Coronary artery (tissue), 2 donors: ENCODE measurements around the gene IKZF1.
A peak's percentile ranks its signal among the peaks of the same experiment; 100 is the strongest.

ENCODE experiments used
- DNase-seq: peaks from one replicate; pipeline ENCODE4 v3.0.0-alpha.2; 2017; ENCODE audit warnings: low spot score
- H3K27ac ChIP-seq, 2 donors: fragments of 200-600 bp; sonication (generic); one replicate each; pipeline ENCODE4 v1.5.1; 2016 to 2019
- H3K4me3 ChIP-seq: fragments of 200-600 bp; sonication (generic); 2 replicates; pipeline ENCODE4 v1.5.1; 2016; ENCODE audit warnings: mild to moderate bottlenecking, moderate library complexity
- CTCF ChIP-seq: fragments of 200-600 bp; sonication (generic); IDR thresholded peaks from one replicate; pipeline ENCODE4 v1.5.1; 2019; ENCODE audit warnings: antibody characterized with exemption

Gene IKZF1

DNA sequence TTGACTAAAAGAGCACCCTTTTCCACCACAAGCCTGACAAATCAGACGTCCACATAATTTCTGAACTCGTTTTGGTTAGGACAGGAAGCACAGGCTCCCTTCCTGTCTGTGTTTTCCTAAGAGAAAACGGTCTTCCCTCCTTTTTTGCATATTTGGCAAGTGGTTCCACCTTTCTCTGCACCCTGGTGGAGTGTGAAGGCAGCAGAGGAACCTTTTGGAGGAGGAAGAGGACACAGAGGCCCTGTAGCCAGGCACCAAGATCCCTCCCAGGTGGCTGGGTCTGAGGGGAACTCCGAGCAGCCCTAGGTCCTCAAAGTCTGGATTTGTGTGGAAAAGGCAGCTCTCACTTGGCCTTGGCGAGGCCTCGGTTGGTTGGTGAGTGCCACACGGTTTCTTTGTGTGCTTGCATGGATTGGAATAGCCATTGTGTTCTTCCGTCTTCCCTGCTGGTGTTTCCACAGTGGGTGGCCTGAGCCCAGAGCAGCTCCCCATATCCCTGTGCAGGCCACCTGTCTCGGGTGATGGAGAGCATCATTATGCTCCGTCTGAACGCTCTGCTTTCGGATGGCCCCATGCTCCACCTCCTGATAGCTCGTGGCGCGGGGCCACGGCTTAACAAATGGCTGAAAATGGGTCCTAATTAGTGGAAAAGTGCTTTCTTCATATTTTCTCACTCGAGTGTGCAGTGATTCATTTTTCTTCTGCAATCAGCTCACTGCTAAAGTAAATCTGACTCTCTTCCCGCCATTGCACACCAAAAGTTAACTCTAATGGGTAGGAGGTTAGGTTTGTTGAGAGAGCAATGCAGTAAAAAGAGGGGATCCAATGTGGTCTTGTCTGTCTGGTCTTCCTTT lies 4.2 kb downstream of the IKZF1 start:
- peak overlapping the region in 1 of 2 donors; percentile 28 for H3K27ac ChIP-seq

GRCh38 chr7:50309721-50310120 lies 5.2 kb downstream of the IKZF1 start:
- TF ChIP-seq CTCF, result no peak
- Histone ChIP-seq H3K27ac (no peak overlapping the region), H3K4me3 (no peak overlapping the region)
- DNase-seq, result no peak

More for the DNA sequence above, 4.2 kb downstream of the IKZF1 start:
- no peak for TF ChIP-seq CTCF
- no peak for DNase-seq
- no peak overlapping the region for H3K4me3 ChIP-seq

- DNase-seq, result no peak
- no peak for TF ChIP-seq CTCF
- H3K27ac ChIP-seq, result no peak overlapping the region
- no peak overlapping the region for H3K4me3 ChIP-seq
Measured at GRCh38 chr7:50310361-50310760, 5.8 kb downstream of the IKZF1 start.

DNA sequence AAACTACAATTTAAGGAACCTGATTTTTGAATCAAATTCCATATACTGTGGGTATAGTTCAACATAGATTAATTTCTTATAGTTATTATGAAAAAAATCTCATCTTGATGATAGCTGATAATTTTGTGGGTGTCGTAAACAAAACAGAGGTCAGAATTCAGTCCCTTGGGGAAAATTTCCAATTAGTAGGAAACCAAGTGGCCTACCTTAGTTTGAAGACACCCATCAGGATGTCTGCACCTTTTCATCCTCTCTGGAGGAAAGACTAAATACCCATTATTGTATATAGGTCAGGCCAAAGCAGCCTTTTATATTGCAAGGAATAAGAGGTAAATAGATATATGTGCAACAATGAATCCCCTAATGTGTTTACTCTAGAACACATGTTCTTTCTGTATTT lies 6.4 kb downstream of the IKZF1 start:
- no peak overlapping the region for H3K27ac ChIP-seq
- TF ChIP-seq CTCF, result no peak
- no peak for DNase-seq
- H3K4me3 ChIP-seq, result no peak overlapping the region

DNA sequence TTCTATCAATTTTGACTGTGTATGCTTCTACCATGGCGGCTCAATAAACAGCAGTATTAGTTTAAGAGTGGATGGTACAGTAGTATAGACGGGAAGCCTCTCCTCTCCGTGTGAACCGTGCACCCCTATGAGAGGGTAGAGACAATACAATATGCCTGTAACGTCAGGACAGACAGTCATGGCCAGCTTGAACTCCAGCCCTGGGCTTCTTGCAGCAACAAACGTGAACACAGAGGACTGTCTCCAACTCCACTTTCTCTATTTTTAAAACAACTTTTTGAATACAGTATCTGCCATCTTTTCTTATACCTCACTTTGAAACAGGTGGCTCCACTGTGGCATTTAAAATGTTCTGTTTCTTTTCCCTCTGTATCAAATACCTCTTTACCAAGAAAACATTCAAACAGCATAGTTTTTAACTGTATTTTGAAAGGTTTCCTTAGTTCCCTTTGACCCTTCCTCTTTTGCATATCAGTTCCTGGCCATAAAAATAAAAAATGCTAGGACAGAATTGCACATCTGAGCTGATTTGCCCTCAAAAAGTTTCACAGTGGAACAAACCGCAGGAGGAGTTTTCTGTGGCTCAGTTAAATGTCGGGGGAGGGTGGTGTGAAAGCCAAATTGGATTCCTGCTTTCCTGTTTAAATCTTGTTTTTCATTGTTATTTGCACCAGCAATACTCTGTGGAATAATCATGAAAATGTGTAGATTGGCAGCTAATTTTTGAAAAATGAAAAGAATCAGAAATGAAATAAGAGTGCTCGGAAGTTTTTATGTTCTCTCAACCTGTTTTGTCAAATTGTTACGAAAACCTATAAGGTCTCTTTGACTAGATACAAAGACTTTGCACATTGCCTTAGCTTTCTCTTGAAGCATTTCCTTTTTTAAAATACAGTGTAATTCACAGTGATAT lies 8.0 kb downstream of the IKZF1 start:
- H3K27ac ChIP-seq, result no peak overlapping the region

More for the DNA sequence above, 8.0 kb downstream of the IKZF1 start:
- H3K4me3 ChIP-seq, result no peak overlapping the region
- DNase-seq, result no peak
- TF ChIP-seq CTCF, result no peak
